Stimulated activated CD4-positive, alpha-beta T cell treated with anti-CD3 and anti-CD28 coated beads, Interleukin-12 subunit alpha, Interleukin-12 subunit beta, amount 100 ng/mL, for 48 hours (primary cell): ENCODE data around the gene AVPI1.

ENCODE experiments used
- DNase-seq, 3 donors: peaks; one replicate each; pipeline ENCODE4 v3.0.0-alpha.2; 2020; ENCODE audit warnings: low read depth in 2 of 3, low spot score in 1 of 3

Gene AVPI1

GRCh38 chr10:97686962-97687784, at the start of gene AVPI1:
TSS of gene AVPI1 (minus strand) at chr10:97687241. CDS start at chr10:97679905, 7,336 bp downstream.
- DNase-seq, result peak; percentile 87 to 90 (median 88)

- no peak for DNase-seq
Measured at GRCh38 chr10:97736403-97736901, 49.4 kb upstream of the AVPI1 start.

GRCh38 chr10:97734021-97734420, 47.0 kb upstream of the AVPI1 start:
- no peak for DNase-seq

- DNase-seq, result no peak
Measured at GRCh38 chr10:97733256-97733655, 46.2 kb upstream of the AVPI1 start.

GRCh38 chr10:97732052-97732359, 45.0 kb upstream of the AVPI1 start:
- no peak for DNase-seq

- DNase-seq, result peak in 2 of 3 donors; percentile 33 to 40
Measured at GRCh38 chr10:97731346-97732051, 44.5 kb upstream of the AVPI1 start.

- DNase-seq, result no peak
Measured at GRCh38 chr10:97729014-97729413, 42.0 kb upstream of the AVPI1 start.

- DNase-seq, result no peak
Measured at GRCh38 chr10:97726636-97727178, 39.7 kb upstream of the AVPI1 start.

GRCh38 chr10:97724341-97724941, 37.4 kb upstream of the AVPI1 start:
- no peak for DNase-seq

- no peak for DNase-seq
Measured at GRCh38 chr10:97723001-97723400, 36.0 kb upstream of the AVPI1 start.

- DNase-seq, result no peak
Measured at GRCh38 chr10:97721871-97722780, 35.1 kb upstream of the AVPI1 start.

GRCh38 chr10:97719602-97720001, 32.6 kb upstream of the AVPI1 start:
- DNase-seq, result no peak

- DNase-seq, result no peak
Measured at GRCh38 chr10:97718659-97719142, 31.7 kb upstream of the AVPI1 start.

- no peak for DNase-seq
Measured at GRCh38 chr10:97718178-97718577, 31.1 kb upstream of the AVPI1 start.

- no peak for DNase-seq
Measured at GRCh38 chr10:97717627-97718026, 30.6 kb upstream of the AVPI1 start.

GRCh38 chr10:97715259-97715874, 28.3 kb upstream of the AVPI1 start:
- no peak for DNase-seq

- DNase-seq, result peak in 1 of 3 donors; percentile 5
Measured at GRCh38 chr10:97714401-97715258, 27.6 kb upstream of the AVPI1 start.

- peak in 2 of 3 donors; percentile 27 to 47 for DNase-seq
Measured at GRCh38 chr10:97713826-97714400, 26.9 kb upstream of the AVPI1 start.

GRCh38 chr10:97713339-97713825, 26.3 kb upstream of the AVPI1 start, which contains the start of gene MARVELD1:
TSS of gene MARVELD1 (plus strand) at chr10:97713730. CDS start at chr10:97713877, 147 bp downstream.
- no peak for DNase-seq
